Peyer's patch (tissue), 4 donors: ENCODE results near the gene BIRC2.

ENCODE experiments used
- CTCF ChIP-seq, 6 experiments: fragments of 450-650 bp in 4 of 6; fragments of 200-600 bp in 2 of 6; sonication (generic) in 1 of 6; IDR thresholded peaks; one replicate each; pipeline ENCODE4 v1.5.1; 2017 to 2019; ENCODE audit warnings: antibody characterized with exemption in 6 of 6, mild to moderate bottlenecking in 3 of 6, moderate library complexity in 1 of 6
- POLR2A ChIP-seq, 2 donors: fragments of 450-650 bp; IDR thresholded peaks; one replicate each; pipeline ENCODE4 v1.5.1; 2017; ENCODE audit warnings: antibody characterized with exemption in 2 of 2, mild to moderate bottlenecking in 2 of 2, moderate library complexity in 2 of 2

- no peak for TF ChIP-seq POLR2A (IDR thresholded peaks at IDR 0.05)
- no peak for TF ChIP-seq CTCF (IDR thresholded peaks at IDR 0.05)
Measured at GRCh38 chr11:102312667-102313066, 34.3 kb upstream of the BIRC2 start.
